GM12878 (cell line): ENCODE results near the gene RAB43.

ENCODE experiments used
- CTCF ChIP-seq, 3 experiments: IDR thresholded peaks in 2 of 3; conservative IDR thresholded peaks in 1 of 3; 2 replicates each; pipeline ENCODE4 v1.5.1; 2011; ENCODE audit warnings: low read depth in 3 of 3, low read length in 3 of 3, mild to moderate bottlenecking in 3 of 3, control low read depth in 2 of 3, moderate library complexity in 2 of 3, inconsistent platforms in 1 of 3, mixed read lengths in 1 of 3; ENCODE audit not compliant: control insufficient read depth in 2 of 3, insufficient read depth in 1 of 3; ENCODE audit errors: extremely low read depth in 1 of 3
- ELK1 ChIP-seq: IDR thresholded peaks from 2 replicates; pipeline ENCODE4 v1.6.1; 2012; ENCODE audit warnings: low read depth, low read length, improper control_type of control experiment
- FOXM1 ChIP-seq: IDR thresholded peaks from 2 replicates; pipeline ENCODE4 v1.6.1; 2012; ENCODE audit warnings: low read depth, mild to moderate bottlenecking, inconsistent platforms, low read length, moderate library complexity
- MAX ChIP-seq: IDR thresholded peaks from 2 replicates; pipeline ENCODE4 v1.6.1; 2012; ENCODE audit warnings: low read depth, low read length, improper control_type of control experiment
- MYB ChIP-seq: fragments of 150-350 bp; IDR thresholded peaks from 2 replicates; pipeline ENCODE4 v1.6.1; 2014; ENCODE audit warnings: mild to moderate bottlenecking, low read depth, low read length, borderline replicate concordance
- PBX3 ChIP-seq: IDR thresholded peaks from 2 replicates; pipeline ENCODE4 v1.6.1; 2011; ENCODE audit warnings: mild to moderate bottlenecking, low read depth, low read length, moderate library complexity; ENCODE audit not compliant: insufficient replicate concordance
- POLR2A ChIP-seq: IDR thresholded peaks from 2 replicates; pipeline ENCODE4 v1.6.1; 2011; ENCODE audit warnings: low read depth, mild to moderate bottlenecking, low read length
- RB1 ChIP-seq: fragments of 450-650 bp; formaldehyde crosslinking; IDR thresholded peaks from 2 replicates; pipeline ENCODE4 v1.6.1; 2017; ENCODE audit warnings: mild to moderate bottlenecking, borderline replicate concordance
- SMARCA5 ChIP-seq: fragments of 450-650 bp; IDR thresholded peaks from 2 replicates; pipeline ENCODE4 v1.6.1; 2017; ENCODE audit warnings: mild to moderate bottlenecking
- SPI1 ChIP-seq: IDR thresholded peaks from 2 replicates; pipeline ENCODE4 v1.6.1; 2011; ENCODE audit warnings: low read depth, mild to moderate bottlenecking, low read length, moderate library complexity, borderline replicate concordance; ENCODE audit not compliant: insufficient read depth
- ZBTB11 ChIP-seq: fragments of 450-650 bp; formaldehyde crosslinking; IDR thresholded peaks from 2 replicates; pipeline ENCODE4 v1.5.0; 2022; ENCODE audit warnings: mild to moderate bottlenecking, missing genetic modification characterization
- ZNF24 ChIP-seq: fragments of 450-650 bp; IDR thresholded peaks from 2 replicates; pipeline ENCODE4 v1.6.1; 2017; ENCODE audit warnings: antibody characterized with exemption, mild to moderate bottlenecking

- TF ChIP-seq RB1 (no peak), SPI1 (no peak), FOXM1 (no peak), ZBTB11 (CRISPR knock-in tag) (no peak), MYB (no peak), CTCF (IDR thresholded peaks at IDR 0.05 in 2 of 3, conservative IDR thresholded peaks at IDR 0.05 in 1 of 3; ENCODE audit: control insufficient read depth in 2 of 3, extremely low read depth in 1 of 3, insufficient read depth in 1 of 3, low read depth in 3 of 3, low read length in 3 of 3) (no peak), ELK1 (no peak), MAX (no peak), POLR2A (no peak), PBX3 (no peak), SMARCA5 (no peak), ZNF24 (no peak)
Measured at GRCh38 chr3:129056451-129057173, 65.0 kb downstream of the RAB43 start.
